Kidney glomerular epithelial cell (primary cell): Measurements from ENCODE around the gene XCL1.
A peak's percentile ranks its signal among the peaks of the same experiment; 100 is the strongest.
"Not testable (repeated sequence)": the region's sequence is repeated elsewhere in the genome, so short reads cannot be mapped to it uniquely, and the experiment has no call there.

ENCODE experiments used
- DNase-seq: peaks from one replicate; lab custom pipeline; 2025; lab: John Stamatoyannopoulos, UW

Gene XCL1

DNA sequence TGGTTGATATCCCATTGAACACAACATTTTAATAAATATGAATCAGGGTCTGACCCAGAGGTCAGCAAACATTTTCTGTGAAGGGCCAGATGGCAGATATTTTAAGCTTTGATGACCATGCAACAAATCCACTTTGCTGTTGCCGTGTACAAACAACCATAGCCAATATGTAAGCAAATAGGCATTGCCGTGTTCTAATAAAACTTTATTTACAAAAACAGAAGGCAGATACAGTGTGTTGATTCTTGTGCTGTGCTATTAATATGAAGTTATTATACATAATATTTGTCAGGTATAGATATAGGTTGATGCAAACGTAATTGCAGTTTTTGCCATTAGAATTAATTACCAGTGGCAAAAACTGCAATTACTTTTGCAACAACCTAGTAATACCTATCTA, 8.8 kb upstream of the XCL1 start:
- DNase-seq, result no peak

DNA sequence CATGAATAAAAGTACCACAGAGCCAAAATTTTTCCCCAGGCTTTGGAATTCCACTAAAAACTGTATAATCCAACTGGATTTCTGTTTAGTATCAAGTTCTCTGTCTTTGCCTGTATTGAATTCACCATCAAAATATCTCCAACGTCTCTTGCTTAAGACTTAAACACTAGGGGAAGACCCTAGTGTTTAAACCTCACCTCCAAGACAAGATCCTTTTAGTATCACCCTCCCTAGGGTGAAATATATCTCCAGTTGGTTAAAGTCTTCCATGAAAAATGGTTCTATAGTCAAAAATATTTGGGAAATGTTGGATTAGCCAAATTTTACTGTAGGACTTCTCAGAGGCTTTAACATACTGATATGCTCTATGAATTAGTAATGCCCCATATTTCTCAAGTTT, 8.1 kb upstream of the XCL1 start:
- no peak for DNase-seq

DNA sequence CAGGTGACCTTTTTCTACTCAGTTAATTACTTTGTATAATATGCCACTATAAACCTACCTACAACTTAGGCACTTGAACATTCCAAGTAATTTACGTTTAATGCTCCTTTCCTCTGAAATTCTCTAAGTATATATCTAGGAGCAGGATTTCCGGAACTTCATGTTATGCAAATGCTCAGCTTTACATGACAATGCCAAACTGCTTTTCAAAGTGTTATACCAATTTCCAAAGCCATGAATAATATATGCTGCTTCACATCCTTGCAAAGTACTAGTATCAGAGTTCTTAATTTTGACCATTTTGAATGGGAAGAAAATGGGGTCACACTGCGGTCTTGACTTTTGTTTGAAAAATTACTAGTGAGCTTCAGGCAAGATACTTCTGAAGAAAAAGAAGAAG, 5.8 kb upstream of the XCL1 start:
- DNase-seq, result no peak

DNA sequence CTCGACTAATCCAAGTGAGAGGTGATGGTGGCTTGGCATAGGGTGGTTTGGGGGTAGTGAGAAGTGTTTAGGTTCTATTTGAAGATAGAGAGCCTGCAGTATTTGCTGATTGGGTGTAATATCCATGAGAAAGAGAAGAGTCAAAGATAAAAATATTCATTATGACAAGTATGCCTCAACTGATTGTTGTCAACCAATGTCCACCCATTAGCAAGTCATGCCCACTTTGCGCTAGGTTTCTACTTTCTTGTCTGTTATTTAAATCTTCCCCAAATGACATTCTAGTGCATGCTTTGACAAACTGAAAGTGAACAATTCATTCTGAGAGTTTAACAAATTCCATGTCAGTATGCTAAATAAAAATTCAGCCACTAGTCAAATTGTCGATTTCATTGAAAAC, 3.8 kb upstream of the XCL1 start:
- no peak for DNase-seq

DNA sequence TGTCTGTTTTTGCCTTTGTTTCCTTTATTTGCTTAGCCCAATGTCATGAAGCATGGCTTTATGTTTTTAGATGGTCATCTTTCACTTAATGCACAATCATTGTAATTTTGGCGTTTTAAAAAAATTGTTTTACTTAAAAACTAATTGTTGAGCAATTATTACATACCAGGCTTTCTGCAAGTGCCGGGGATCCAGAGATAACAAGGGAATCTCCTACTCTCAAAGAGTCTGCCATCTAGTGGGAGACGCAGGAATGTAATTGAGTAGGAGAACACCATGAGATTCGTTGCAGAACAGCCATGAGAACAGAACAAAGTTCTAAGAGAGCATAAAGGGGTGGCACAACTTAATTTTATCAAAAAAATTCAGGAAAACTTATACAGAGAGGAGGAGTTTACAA, 2.2 kb upstream of the XCL1 start:
- not testable (repeated sequence) for DNase-seq

DNA sequence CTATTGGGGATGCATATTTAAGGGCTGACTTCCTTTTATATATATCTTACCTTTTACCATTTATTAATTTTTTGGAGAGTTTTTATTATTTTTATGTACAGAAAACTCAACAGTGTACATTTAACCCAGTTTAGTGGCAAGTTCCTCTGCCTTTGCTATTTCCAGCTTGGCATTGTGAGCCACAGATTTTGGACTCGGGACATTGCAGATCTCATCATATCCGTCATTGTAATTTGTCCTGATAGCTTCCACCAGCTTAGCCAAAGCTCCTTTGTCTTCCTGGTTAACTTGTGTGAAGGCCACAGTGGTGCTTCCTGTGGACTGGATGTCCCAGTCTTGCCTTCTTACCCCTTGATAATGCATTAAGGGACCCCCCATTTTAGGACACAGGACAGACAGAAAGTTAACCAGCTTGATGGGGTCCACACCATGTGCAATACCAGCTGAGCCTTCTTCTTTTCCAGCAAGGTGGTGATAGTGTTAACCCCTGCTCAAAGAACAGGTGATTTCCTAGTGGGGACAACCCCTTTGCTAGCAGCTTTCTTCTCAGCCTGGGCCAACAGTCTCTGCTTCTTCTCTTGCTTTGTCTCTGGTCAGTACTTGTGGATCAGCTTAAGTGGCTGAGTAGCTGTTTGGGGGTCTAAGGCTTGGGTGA, 2.3 kb downstream of the XCL1 start:
- not testable (repeated sequence) for DNase-seq

DNA sequence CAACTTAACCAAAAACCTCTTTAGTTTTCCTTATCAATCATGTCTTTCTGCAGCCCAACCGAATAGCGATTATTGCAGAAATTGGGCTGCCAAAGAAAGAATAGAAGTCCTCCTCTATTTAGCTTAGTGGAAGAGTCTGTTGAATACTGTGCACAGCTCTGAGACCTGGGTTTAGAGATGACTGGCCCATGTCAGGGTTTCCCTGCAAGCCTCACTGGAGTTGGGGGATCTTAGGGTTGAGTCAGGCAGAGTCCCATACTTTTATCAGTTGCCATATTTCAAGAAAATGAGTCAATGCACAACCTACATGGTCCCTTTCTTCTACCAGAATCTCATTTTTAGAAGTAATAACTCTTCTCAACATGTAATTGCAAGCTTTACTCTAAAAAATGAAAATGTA, 3.9 kb downstream of the XCL1 start:
- DNase-seq, result not testable (repeated sequence)

DNA sequence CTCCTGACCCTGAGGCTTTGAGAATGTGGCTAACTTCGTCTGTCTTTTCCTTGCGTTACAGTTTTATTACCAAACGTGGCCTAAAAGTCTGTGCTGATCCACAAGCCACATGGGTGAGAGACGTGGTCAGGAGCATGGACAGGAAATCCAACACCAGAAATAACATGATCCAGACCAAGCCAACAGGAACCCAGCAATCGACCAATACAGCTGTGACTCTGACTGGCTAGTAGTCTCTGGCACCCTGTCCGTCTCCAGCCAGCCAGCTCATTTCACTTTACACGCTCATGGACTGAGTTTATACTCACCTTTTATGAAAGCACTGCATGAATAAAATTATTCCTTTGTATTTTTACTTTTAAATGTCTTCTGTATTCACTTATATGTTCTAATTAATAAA, 4.6 kb downstream of the XCL1 start:
- not testable (repeated sequence) for DNase-seq

DNA sequence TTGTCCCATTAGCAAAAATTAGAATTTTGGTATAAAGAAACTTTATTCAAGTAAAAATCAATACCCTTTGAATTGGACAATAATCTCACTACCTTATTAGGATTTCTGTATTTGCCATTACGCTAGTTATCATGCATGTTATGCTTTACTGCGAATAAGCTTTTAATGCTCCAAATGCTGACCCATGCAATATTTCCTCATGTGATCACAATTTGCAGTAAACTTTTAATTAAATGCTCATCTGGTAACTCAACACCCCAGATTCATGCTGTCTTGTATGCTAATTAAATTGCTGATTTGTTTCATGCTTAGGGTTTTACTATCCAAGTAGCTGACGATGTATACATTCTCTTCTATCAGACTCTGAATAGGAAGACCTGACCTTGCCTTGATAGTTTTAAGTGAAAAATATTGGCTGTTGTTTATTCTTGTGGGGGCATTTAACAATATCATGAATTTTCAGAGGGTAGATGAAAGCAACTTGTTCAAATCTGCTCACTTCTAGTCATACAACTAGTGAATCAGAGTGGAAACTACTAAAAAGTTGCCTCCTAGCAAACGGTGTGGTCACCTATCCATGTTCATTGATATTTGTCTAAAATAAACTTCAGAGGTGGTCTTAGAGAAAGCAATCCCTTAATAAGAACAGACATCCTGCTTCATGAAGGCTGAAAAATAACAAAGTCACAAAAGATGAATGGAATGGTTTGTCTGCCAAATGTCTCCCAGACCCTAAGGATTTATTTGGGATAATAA, 5.6 kb downstream of the XCL1 start:
- no peak for DNase-seq

DNA sequence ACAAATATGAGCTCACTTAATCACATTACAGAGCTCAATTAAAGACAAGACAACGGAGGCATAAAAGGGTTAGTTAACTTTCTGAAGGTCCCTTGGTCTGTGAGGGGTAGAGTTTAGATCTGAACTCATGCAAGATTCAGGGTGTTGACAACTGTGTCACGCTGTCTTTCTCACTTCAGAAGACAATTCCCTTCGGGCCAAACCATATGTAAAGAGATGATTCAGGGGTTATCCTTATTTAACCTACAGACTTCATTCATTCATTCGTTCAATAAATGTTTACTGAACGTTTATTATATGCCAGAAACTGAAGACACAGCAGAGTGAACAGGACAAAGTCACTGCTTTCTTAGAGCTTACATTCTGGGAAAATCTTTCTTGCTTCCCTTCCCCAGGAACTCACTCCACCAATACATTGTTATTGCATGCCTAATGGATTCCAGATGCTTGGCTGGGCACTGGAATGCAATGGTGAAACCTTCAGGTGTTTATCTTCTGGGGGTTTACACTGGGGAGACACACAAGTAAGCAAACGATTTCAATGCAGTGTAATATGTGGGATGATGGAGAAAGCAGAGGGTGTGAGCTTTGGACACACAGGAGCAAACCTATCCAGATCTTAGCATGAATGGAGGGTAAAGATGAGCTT, 6.4 kb downstream of the XCL1 start:
- DNase-seq, result peak; percentile 79

DNA sequence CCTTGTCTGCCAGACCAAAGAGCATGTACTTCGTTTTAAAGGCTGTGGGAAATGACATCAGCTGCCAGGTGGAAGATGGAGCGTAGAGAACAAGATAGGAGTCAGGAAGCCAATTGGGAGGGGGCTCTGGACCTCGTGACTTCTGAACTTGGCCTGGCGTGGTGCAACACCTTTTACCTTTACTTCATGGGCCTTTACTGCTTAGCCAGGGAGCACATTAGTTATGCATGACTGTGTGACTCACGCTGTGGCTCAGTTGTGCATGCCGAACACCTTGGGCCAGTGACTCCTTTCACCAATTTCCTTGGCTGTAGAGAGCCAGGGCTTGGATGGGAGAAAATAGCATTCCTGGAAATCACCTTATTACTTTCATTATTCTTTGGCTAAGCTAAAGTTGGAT, 7.2 kb downstream of the XCL1 start:
- DNase-seq, result peak; percentile 65

DNA sequence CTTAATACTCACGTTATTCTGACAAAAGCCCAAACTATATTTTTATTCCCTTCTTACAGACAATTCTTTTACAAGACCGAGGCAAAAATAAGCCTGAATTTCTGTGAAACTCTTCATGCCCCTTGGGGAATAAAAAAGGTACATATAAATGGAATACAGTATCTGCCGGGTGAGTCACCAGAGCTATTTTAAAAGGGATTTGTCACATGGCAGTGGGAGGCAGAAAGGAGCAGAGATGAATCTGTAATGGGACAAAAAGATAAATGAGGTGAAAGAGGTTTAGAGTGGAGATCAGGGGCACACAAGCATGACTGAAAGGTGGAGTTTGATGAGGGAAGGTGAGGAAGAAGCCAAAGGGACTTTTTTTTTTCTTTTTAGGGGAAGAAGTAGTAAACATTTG, 8.8 kb downstream of the XCL1 start:
- DNase-seq, result peak; percentile 22

DNA sequence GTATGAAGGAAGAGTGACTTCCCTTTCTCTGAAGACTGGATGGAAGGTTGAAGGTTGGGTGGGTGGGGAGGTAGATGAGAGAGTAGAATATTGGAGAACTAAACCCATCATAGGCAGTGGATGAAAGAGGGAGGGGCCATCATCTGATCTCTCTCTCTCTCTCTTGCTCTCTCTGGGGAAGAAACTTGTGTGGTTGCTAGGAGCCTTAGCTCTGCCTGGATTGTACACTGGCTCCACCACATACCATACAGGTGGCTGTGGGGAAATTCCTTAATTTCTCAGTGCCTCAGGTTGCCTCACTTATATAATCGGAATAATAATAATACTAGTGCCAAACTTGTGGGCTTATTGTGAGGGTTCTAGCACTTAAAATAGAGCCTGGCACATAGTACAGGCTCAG, 9.5 kb downstream of the XCL1 start:
- no peak for DNase-seq

DNA sequence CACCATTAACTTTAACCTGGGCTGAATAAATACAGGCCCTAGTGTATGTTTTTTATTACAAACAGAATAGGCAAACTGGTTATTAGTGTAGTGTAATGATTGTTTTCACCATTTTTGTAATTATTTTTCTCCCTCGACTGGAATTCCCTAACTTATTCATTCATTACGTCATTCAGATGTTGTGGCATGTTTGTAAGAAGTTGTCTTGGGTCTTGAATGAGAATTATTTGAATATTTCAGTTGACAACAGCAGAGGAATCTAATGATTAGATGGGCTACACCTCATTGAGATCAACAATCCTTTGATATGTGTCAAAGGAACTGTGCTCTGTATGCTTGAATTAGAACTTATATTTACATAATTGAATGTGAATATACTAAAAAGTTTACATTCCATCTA, 12.8 kb downstream of the XCL1 start:
- no peak for DNase-seq

DNA sequence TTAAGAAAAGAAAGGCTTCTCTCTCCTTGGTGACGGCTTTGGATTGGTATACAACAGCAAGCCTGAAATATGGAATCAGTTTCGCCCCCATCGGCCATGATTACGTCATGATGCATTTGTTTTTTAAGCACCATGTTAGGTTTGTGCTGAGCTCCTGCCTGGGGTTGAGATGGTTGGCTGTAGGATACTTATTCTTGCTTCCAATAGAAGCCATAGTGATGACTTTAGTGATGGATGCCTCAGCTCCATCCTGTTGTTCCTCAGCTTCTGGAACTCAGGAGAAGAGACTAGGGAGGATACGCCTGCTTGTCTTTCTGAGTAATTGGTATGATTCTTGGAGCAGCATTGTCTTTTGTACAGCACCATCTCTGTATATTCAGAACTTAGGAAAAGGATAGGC, 14.7 kb downstream of the XCL1 start:
- no peak for DNase-seq

DNA sequence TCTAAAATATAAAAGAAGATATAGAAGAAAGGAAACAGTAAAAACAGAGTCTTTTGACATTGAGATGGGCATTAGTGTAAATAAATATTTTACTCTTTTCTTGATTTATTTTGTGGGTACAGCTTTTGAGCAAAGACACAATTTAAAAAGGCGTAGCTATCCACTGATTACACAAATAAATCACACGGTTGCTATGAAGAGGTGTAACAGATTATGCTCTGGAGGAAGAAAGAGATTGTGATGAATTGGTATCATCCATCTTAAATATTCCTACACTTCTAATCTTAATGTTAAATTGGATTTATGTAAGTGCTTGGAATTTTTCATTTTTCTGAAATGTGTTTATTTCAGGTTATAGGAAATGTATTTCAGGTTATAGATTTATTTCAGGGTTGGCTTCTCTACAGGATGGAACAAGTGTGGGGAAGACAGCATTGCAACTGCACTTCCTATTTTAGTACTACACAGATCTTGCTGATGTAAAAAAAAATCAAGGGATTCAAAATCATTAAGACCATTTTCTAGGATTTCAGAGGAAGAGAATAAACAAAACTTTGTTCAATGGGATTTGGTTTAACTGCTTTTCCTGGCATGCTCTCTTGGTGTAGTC, 15.3 kb downstream of the XCL1 start:
- no peak for DNase-seq

DNA sequence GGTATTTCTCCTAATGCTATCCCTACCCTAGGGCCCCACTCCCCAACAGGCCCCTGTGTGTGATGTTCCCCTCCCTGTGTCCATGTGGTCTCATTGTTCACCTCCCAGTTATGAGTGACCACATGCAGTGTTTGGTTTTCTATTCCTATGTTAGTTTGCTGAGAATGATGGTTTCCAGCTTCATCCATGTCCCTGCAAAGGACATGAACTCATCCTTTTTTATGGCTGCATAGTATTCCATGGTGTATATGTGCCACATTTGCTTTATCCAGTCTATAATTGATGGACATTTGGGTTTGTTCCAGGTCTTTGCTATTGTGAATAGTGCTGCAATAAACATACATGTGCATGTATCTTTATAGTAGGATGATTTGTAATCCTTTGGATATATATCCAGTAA, 19.0 kb downstream of the XCL1 start:
- not testable (repeated sequence) for DNase-seq

DNA sequence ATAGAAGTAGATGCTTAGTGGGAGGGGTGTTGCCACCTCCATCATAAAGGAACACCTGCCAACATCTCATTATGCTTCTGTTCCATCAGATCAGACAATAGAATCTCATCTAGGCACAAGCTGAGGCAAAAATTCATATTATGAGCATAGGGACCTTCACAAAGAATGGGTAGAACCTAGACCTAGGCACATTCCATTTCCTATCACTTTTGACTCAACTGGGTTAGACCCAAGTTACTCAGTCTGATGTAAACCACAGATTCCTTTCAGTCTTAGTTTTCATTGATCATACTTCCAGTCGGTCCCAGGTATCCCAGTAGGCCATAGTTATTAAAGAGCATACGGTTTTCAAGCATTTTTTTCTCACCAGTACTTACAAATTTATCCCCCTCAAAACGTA, 21.7 kb downstream of the XCL1 start:
- no peak for DNase-seq

DNA sequence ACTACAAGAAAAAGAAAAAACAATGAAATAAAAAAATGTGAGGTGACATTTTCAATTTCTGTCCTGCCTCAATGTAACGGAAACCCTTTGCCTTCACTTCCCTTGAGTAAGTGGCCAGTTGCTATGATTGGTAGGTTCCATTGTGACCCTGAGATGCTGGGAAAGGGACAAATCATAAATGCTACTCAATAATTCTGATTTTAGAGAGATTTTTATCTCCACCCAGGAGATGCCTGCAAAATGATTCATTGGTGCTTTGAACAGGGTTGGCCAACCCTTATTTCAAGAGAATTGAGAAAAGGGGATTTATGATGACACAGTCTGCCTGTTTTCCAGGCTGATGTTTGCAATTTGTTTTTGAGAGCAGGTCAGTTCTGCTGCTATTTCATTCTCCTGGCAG, 22.5 kb downstream of the XCL1 start:
- DNase-seq, result no peak

DNA sequence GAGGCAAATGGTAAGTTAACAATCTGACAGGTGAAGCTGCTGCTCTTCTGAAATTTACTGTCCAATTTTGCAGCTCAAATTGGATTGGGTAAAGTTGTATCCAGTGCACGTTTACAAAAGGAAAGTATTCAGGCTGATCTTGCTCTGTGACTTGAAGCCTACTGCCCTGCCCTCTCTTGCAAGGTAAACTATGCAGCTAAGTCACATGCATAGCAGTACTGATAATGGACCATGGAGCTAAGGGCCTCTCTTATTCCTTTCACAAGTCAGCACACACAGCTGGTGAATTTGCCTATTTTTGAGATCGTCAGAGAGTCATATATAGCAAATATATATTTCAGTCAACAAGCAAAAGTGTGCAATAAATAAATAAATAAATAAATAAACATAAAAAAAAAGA, 23.2 kb downstream of the XCL1 start:
- no peak for DNase-seq

DNA sequence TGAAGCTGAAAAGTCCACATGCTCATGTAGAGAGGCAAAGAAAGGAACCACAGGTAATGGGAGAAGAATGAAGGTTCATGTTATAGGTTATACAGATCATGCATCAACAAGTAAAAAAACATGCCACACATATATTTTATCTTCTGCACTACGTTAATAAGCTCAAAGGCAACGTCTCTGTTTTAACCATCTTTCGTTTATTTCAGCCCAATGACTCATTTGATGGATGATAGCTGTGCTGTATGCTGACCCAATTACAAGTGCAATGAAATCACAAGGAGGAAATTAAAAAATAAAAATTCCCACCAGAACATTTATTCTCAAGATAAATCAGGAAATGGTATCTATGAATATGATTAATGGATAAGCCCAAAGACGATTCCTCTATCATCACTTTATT, 24.6 kb downstream of the XCL1 start:
- DNase-seq, result no peak

DNA sequence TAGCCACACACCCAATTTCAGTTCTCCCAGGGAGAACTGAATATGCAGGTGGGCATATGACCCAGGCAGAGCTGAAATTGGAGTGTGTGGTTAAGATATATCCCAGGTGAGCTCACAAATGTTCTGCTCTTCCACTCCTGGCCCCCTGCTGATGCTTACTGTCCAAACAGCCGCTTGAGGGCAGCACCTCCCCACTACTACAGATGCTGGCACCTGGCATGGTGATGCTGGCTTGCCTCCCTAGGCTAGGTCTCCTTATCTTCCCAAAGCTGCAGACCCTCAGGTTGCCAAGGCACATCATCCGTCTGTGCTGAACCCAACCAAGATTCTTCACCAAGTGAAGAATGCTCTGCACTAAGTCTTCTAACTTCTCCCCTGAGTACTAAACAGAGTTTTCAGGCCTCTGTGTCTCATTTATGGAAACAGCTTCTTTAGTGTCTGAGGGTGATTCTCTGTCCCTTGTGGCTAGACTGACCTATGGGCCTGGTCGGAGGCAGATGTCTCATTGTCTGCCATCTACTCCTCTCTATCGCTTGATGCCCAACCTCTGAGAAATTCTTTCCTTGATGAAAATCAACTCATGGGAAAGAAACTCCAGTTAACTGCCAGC, 27.2 kb downstream of the XCL1 start:
- DNase-seq, result peak; percentile 41

DNA sequence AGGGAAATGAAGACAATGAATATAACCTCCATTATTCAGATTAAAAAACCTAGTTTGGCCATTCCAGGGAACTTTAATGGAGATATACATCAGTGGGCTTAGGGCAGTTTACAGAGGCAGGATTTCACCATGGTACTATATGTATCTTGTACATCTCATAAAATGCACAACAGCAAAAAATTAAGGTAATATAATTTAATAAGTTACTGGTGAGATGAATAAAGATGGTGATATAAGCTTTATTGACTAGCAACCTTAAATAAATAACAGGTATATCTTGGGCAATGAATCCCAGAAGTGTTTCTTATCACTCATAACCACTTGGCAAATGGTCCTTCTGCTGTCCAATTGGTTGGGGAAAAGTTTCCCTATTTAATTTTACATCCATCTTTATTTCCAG, 29.0 kb downstream of the XCL1 start:
- no peak for DNase-seq
